Neutrophil (primary cell): ENCODE measurements around the gene WBP11.
"Not testable (repeated sequence)": the region's sequence is repeated elsewhere in the genome, so short reads cannot be mapped to it uniquely, and the experiment has no call there.

Experiments
- H3K27ac ChIP-seq: fragments of 200-600 bp; sonication (generic); 2 replicates; pipeline ENCODE4 v1.5.1; 2016; ENCODE audit warnings: mild to moderate bottlenecking, moderate library complexity
- H3K27me3 ChIP-seq: fragments of 200-600 bp; sonication (generic); 2 replicates; pipeline ENCODE4 v1.6.0; 2016; ENCODE audit warnings: mild to moderate bottlenecking
- H3K36me3 ChIP-seq: fragments of 200-600 bp; sonication (generic); 2 replicates; pipeline ENCODE4 v1.5.1; 2017
- H3K4me1 ChIP-seq, 2 experiments: fragments of 200-600 bp in 1 of 2; sonication (generic) in 1 of 2; 1 replicate in 1 of 2; 2 replicates in 1 of 2; pipeline versions ENCODE4 v1.5.1 to v1.6.1; 2013 to 2016; ENCODE audit warnings: low read depth in 1 of 2, low read length in 1 of 2, mild to moderate bottlenecking in 1 of 2, moderate library complexity in 1 of 2; ENCODE audit not compliant: control insufficient read depth in 1 of 2, insufficient read depth in 1 of 2
- H3K4me3 ChIP-seq, 2 experiments: fragments of 200-600 bp in 1 of 2; sonication (generic) in 1 of 2; 1 replicate in 1 of 2; 2 replicates in 1 of 2; pipeline ENCODE4 v1.5.1; 2013 to 2016; ENCODE audit warnings: low read depth in 1 of 2, low read length in 1 of 2, mild to moderate bottlenecking in 1 of 2, moderate library complexity in 1 of 2
- H3K9me3 ChIP-seq: fragments of 200-600 bp; sonication (generic); 2 replicates; pipeline ENCODE4 v1.5.1; 2016
- CTCF ChIP-seq: fragments of 200-600 bp; sonication (generic); IDR thresholded peaks from 2 replicates; pipeline ENCODE4 v1.5.1; 2016; ENCODE audit warnings: antibody characterized with exemption

Gene WBP11

GRCh38 chr12:14756334-14757143 lies 46.7 kb downstream of the WBP11 start:
- Histone ChIP-seq H3K4me3 (no peak overlapping the region), H3K27ac (no peak overlapping the region), H3K9me3 (no peaks in the 10 kb centered on the region), H3K36me3 (peaks cover under 1% of the 10 kb centered on the region), H3K4me1 (no peaks in the 10 kb centered on the region), H3K27me3 (peaks cover 5% of the 10 kb centered on the region)
- no peak for TF ChIP-seq CTCF

- Histone ChIP-seq H3K9me3 (no peaks in the 10 kb centered on the region), H3K36me3 (no peaks in the 10 kb centered on the region), H3K27me3 (peaks cover 5% of the 10 kb centered on the region), H3K27ac (no peak overlapping the region), H3K4me1 (no peaks in the 10 kb centered on the region), H3K4me3 (no peak overlapping the region)
- no peak for TF ChIP-seq CTCF
Observed at GRCh38 chr12:14751986-14752385, 51.3 kb downstream of the WBP11 start.

GRCh38 chr12:14743061-14743460 lies 60.2 kb downstream of the WBP11 start:
- Histone ChIP-seq H3K36me3 (no peaks in the 10 kb centered on the region), H3K27ac (no peak overlapping the region), H3K27me3 (no peaks in the 10 kb centered on the region), H3K4me1 (no peaks in the 10 kb centered on the region), H3K9me3 (no peaks in the 10 kb centered on the region), H3K4me3 (no peak overlapping the region)
- no peak for TF ChIP-seq CTCF

- no peak for TF ChIP-seq CTCF
- no peak overlapping the region for H3K4me3 ChIP-seq
- H3K27ac ChIP-seq: no peak overlapping the region
- no peaks in the 10 kb centered on the region for H3K9me3 ChIP-seq
- H3K4me1 ChIP-seq: no peaks in the 10 kb centered on the region
- no peaks in the 10 kb centered on the region for H3K36me3 ChIP-seq
- no peaks in the 10 kb centered on the region for H3K27me3 ChIP-seq
Observed at GRCh38 chr12:14741942-14742341, 61.3 kb downstream of the WBP11 start.

GRCh38 chr12:14741153-14741552 lies 62.1 kb downstream of the WBP11 start:
- Histone ChIP-seq H3K27ac (no peak overlapping the region), H3K4me3 (no peak overlapping the region), H3K27me3 (no peaks in the 10 kb centered on the region), H3K9me3 (no peaks in the 10 kb centered on the region), H3K36me3 (no peaks in the 10 kb centered on the region), H3K4me1 (no peaks in the 10 kb centered on the region)
- no peak for TF ChIP-seq CTCF

- H3K9me3 ChIP-seq, H3K36me3 ChIP-seq, H3K27ac ChIP-seq, H3K4me1 ChIP-seq, H3K4me3 ChIP-seq: not testable (repeated sequence)
- H3K27me3 ChIP-seq: peaks cover 14% of the 10 kb centered on the region
Observed at GRCh38 chr12:14736441-14736840, 66.8 kb downstream of the WBP11 start.
